ENCODE results near the gene TMEM253.

GRCh38 chr14:21109377-21110138 is 8.7 kb downstream of the TMEM253 start:
- TF ChIP-seq CTCF (IDR thresholded peaks at IDR 0.05) (no peak), POLR2A (IDR thresholded peaks at IDR 0.05) (no peak), POLR2AphosphoS5 (IDR thresholded peaks at IDR 0.05; ENCODE audit: insufficient read depth in 1 of 2, low read depth in 1 of 2) (peak in 1 of 2 donors; percentile 16)

Data from vagina (tissue), 2 donors.